GM12891 (cell line): ENCODE data around the gene TTYH3.

ENCODE experiments used
- POLR2A ChIP-seq: IDR thresholded peaks from 2 replicates; pipeline ENCODE4 v1.6.1; 2011; ENCODE audit warnings: low read depth, low read length, control low read depth
- POU2F2 ChIP-seq: IDR thresholded peaks from 2 replicates; pipeline ENCODE4 v1.6.1; 2011; ENCODE audit warnings: low read depth, mild to moderate bottlenecking, control low read depth, low read length, moderate library complexity

DNA sequence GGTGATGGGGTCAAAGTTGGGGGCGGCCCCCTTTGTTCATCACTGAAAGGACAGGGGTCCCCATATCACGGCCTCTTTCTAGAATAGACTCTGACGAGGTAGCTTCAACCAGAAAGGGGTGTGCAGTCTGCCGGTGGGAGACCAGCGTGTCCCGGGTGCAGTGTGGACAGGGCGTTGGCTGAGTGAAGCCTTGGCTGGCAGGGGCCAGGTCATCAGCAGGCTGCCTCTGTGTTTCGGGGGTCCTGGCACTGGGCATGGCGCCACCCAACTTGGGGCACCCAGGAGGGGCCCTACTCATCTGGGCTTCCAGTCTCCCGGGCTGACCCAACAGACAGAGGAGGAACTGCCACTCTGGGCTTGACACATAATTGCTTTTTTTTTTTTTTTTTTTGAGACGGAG lies 52.7 kb downstream of the TTYH3 start:
- TF ChIP-seq POU2F2, result no peak
- no peak for TF ChIP-seq POLR2A
